Nephron (organoid): ENCODE measurements around the gene KCNMA1.

ENCODE experiments used
- H3K27ac Mint-ChIP-seq, 3 experiments: 2 replicates each; pipeline ENCODE4 v1.8.0; 2020; ENCODE audit warnings: mixed read lengths in 3 of 3, mild to moderate bottlenecking in 2 of 3, moderate library complexity in 1 of 3
- H3K27me3 Mint-ChIP-seq: 2 replicates; pipeline ENCODE4 v1.8.0; 2021; ENCODE audit warnings: low read depth, mild to moderate bottlenecking, moderate library complexity, mixed read lengths
- H3K36me3 Mint-ChIP-seq: 2 replicates; pipeline ENCODE4 v1.8.0; 2020; ENCODE audit warnings: low read depth, mixed read lengths
- H3K4me1 Mint-ChIP-seq: 2 replicates; pipeline ENCODE4 v1.8.0; 2020; ENCODE audit warnings: mixed read lengths
- H3K4me3 Mint-ChIP-seq, 3 experiments: 2 replicates each; pipeline ENCODE4 v1.8.0; 2020; ENCODE audit warnings: mild to moderate bottlenecking in 3 of 3, mixed read lengths in 3 of 3, moderate library complexity in 2 of 3
- H3K9me3 Mint-ChIP-seq: 2 replicates; pipeline ENCODE4 v1.8.0; 2020; ENCODE audit warnings: mixed read lengths
- TF ChIP-seq, protein P1 (sequence below), 3 experiments: fragments of 200-600 bp; sonication (generic); IDR thresholded peaks; one replicate each; pipeline ENCODE4 v1.5.0; 2021; ENCODE audit warnings: antibody characterized with exemption in 3 of 3; ENCODE audit not compliant: unreplicated experiment in 3 of 3

Gene KCNMA1

DNA sequence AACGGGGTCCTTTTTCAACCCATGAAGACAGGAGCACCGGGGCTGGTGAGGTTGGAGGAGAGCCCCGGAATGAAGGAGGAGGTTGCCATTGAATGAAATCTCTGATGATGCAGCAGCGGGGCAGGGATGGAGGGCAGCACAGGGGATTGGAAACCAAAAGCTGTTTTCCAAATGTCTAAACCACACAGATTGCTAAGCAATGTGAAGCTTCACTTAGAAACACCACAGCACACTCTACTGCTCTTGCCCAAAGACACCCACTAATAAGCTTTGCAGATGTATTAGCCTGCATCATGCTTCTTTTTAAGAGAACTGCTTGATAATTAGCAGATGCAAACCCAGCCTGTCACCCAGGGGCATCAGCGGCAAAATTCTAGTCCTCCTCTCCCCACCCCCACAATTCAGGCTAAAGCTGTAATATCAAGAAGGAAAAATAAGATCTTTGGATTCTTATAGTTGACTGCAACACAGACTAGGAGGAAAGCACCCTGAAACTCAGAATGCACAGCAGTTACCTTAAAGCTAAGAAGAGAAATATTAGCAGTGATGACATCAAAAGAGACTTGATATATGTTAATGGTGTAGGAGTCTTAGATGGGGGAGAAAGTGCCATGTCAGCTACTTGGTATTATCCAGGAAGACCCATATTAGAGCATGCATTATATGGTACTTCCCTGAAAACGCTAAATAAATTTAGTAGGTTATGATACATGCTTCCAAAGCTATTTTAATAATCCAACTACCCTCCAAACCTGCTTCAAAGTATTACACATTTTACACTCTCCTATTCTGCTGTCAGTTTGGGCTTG, 666.7 kb downstream of the KCNMA1 start:
- peaks cover 38% of the 10 kb centered on the region for H3K4me1 Mint-ChIP-seq
- H3K27me3 Mint-ChIP-seq = peaks cover 3% of the 10 kb centered on the region

DNA sequence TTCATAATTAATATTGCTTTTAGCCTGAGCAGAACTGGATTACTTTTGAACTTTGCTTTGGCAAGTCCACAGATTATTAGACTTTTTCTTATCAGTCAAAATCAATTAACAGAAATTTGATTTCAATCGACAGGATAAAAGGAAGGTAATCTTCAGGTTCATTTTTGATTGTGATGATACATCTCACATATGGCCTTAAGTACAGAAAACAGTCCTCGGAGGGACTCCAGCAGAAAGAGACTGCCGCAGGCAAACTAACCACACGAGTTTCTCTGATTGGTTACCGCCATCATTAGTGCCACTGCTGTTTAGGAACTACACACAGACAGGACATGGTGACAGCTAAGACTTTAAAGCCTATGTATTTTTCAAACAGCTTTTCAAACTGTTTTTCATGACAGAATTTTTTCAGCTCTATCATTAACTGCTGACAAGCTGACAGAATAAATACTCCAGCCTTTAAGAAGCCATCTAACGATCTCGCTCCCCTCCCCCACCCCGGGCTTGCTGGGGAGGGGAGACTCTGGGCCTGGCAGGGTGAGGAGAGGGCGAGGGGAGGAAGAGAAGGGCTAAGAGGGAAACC, 668.2 kb downstream of the KCNMA1 start:
- Mint-ChIP-seq H3K4me3 (no peak overlapping the region), H3K9me3 (no peaks in the 10 kb centered on the region), H3K4me1 (peaks cover 36% of the 10 kb centered on the region), H3K27me3 (no peaks in the 10 kb centered on the region), H3K27ac (no peak overlapping the region), H3K36me3 (no peaks in the 10 kb centered on the region)
- TF ChIP-seq, protein P1, sequence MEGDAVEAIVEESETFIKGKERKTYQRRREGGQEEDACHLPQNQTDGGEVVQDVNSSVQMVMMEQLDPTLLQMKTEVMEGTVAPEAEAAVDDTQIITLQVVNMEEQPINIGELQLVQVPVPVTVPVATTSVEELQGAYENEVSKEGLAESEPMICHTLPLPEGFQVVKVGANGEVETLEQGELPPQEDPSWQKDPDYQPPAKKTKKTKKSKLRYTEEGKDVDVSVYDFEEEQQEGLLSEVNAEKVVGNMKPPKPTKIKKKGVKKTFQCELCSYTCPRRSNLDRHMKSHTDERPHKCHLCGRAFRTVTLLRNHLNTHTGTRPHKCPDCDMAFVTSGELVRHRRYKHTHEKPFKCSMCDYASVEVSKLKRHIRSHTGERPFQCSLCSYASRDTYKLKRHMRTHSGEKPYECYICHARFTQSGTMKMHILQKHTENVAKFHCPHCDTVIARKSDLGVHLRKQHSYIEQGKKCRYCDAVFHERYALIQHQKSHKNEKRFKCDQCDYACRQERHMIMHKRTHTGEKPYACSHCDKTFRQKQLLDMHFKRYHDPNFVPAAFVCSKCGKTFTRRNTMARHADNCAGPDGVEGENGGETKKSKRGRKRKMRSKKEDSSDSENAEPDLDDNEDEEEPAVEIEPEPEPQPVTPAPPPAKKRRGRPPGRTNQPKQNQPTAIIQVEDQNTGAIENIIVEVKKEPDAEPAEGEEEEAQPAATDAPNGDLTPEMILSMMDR (IDR thresholded peaks at IDR 0.05; ENCODE audit: unreplicated experiment in 3 of 3) = no peak

More for the DNA sequence above, 666.7 kb downstream of the KCNMA1 start:
- Mint-ChIP-seq H3K9me3 (no peaks in the 10 kb centered on the region), H3K4me3 (no peak overlapping the region), H3K27ac (peak overlapping the region; percentile 7 to 56 (median 23)), H3K36me3 (no peaks in the 10 kb centered on the region)
- TF ChIP-seq, protein P1 (IDR thresholded peaks at IDR 0.05; ENCODE audit: unreplicated experiment in 3 of 3) = no peak

DNA sequence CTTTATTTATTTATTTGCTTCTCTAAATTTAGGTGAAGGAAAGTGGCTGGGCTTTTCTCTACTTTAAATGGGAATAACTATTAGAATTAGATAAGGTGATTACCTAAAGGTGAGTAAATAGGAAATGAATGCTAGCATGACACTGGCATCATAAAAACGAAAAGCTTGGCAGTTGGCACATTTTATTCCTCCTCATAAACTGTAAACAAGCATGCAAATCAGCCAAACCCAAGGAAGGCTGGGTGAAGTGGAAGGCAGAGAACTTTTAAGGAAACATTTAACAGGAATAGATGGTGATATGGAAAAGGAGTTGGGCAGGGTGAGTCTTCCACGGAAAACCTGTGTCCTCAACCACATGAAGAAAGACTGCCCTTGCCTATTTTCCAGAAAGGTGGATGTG, 669.1 kb downstream of the KCNMA1 start:
- Mint-ChIP-seq H3K9me3 (peaks cover 2% of the 10 kb centered on the region), H3K27me3 (peaks cover 5% of the 10 kb centered on the region), H3K36me3 (no peaks in the 10 kb centered on the region), H3K27ac (no peak overlapping the region), H3K4me1 (peaks cover 27% of the 10 kb centered on the region), H3K4me3 (no peak overlapping the region)
- TF ChIP-seq, protein P1 (IDR thresholded peaks at IDR 0.05; ENCODE audit: unreplicated experiment in 3 of 3) = no peak

DNA sequence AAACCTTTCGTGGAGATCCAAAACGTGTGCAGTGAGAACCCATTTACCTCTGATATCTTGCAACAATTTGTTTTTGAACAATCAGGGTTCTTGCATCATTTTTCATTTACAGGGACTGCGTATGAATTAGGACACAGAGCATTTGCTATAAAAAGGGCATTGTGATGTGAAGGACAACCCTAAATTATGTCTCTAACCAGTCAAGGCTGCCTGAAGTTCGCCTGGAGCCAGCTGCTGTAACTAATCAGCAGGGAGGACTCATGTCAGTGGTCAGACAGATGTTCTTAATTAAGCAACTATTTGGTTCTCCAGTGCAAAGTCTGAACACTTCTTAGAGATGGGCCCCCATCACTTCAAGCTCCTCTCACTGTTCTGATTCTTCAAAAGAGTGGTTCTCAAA, 674.8 kb downstream of the KCNMA1 start:
- H3K4me3 Mint-ChIP-seq = no peak overlapping the region

DNA sequence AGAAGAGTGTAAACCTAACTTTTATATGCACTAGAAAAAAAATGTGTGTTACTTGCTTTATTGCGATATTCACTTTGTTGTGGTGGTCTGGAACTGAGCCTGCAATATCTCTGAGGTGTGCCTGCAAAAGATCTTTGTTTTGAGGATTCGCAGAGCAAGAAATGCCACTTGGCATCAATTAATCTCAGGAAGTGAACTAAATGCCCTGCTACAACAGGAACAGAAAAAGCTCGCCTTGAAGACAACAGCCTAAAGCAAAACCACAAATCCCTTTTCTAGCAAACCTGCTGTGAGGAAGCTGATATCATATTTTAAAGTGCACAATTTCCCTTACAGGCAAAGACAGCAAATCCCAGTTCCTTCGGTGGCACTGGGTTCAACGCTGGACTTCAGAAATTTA, 675.8 kb downstream of the KCNMA1 start:
- H3K27me3 Mint-ChIP-seq = peaks cover 5% of the 10 kb centered on the region
- H3K9me3 Mint-ChIP-seq = peaks cover 15% of the 10 kb centered on the region
- no peak overlapping the region for H3K27ac Mint-ChIP-seq
- peaks cover 4% of the 10 kb centered on the region for H3K36me3 Mint-ChIP-seq
- H3K4me3 Mint-ChIP-seq = no peak overlapping the region
- TF ChIP-seq, protein P1 (IDR thresholded peaks at IDR 0.05; ENCODE audit: unreplicated experiment in 3 of 3) = no peak
- peaks cover 16% of the 10 kb centered on the region for H3K4me1 Mint-ChIP-seq

More for the DNA sequence above, 674.8 kb downstream of the KCNMA1 start:
- Mint-ChIP-seq H3K9me3 (peaks cover 15% of the 10 kb centered on the region), H3K27me3 (peaks cover 5% of the 10 kb centered on the region), H3K27ac (peak overlapping the region; percentile 11 to 51 (median 35)), H3K36me3 (peaks cover 4% of the 10 kb centered on the region), H3K4me1 (peaks cover 10% of the 10 kb centered on the region)
- TF ChIP-seq, protein P1 (IDR thresholded peaks at IDR 0.05; ENCODE audit: unreplicated experiment in 3 of 3) = no peak
